Dermis microvascular lymphatic vessel endothelial cell (primary cell): ENCODE data around the gene EBLN2. TPM values are rescaled to one million over a fixed set of nuclear protein-coding genes. Genes with fewer than 3 reads are reported as not detected.
A peak's percentile ranks its signal among the peaks of the same experiment; 100 is the strongest.
"Not testable (repeated sequence)": the region's sequence is repeated elsewhere in the genome, so short reads cannot be mapped to it uniquely, and the experiment has no call there.

Experiments
- DNase-seq, 2 donors: peaks; one replicate each; pipeline versions ENCODE4 v3.0.0 to v3.0.0-alpha.2; 2010; ENCODE audit warnings: low read depth in 2 of 2
- total RNA-seq: library from RNA; depleted of rRNA; stranded (reverse); fragments of >200 nt; gene quantifications from 2 replicates; pipeline ENCODE4 v1.2.1, GENCODE V29; 2014

The EBLN2 gene
- total RNA-seq, 1 donor from 2014 or later = 3.0 TPM

- no peak for DNase-seq
These were observed 1.1 kb upstream of the EBLN2 start for GRCh38 chr3:73060302-73060723.

GRCh38 chr3:73066243-73066642, 4.8 kb downstream of the EBLN2 start:
- not testable (repeated sequence) for DNase-seq

- DNase-seq = no peak
These were observed 7.0 kb downstream of the EBLN2 start for GRCh38 chr3:73068419-73068818.

- DNase-seq = no peak
These were observed 7.7 kb downstream of the EBLN2 start for GRCh38 chr3:73069187-73069586.

- no peak for DNase-seq
These were observed 8.5 kb downstream of the EBLN2 start for GRCh38 chr3:73069775-73070444.

- DNase-seq = no peak
These were observed 9.5 kb downstream of the EBLN2 start for GRCh38 chr3:73070675-73071575.

GRCh38 chr3:73071952-73072351, 10.5 kb downstream of the EBLN2 start:
- no peak for DNase-seq

- DNase-seq = no peak
These were observed 11.2 kb downstream of the EBLN2 start for GRCh38 chr3:73072634-73073033.

GRCh38 chr3:73073091-73073707, 11.7 kb downstream of the EBLN2 start:
- DNase-seq = no peak

GRCh38 chr3:73074781-73075180, 13.3 kb downstream of the EBLN2 start:
- no peak for DNase-seq

GRCh38 chr3:73080216-73080966, 18.9 kb downstream of the EBLN2 start:
- no peak for DNase-seq

GRCh38 chr3:73081140-73081539, 19.7 kb downstream of the EBLN2 start:
- no peak for DNase-seq

- DNase-seq = no peak
These were observed 22.7 kb downstream of the EBLN2 start for GRCh38 chr3:73084170-73084569.

GRCh38 chr3:73086071-73086494, 24.6 kb downstream of the EBLN2 start:
- peak; percentile 21 to 44 for DNase-seq

GRCh38 chr3:73094129-73094528, 32.7 kb downstream of the EBLN2 start:
- DNase-seq = peak in 1 of 2 donors; percentile 4

GRCh38 chr3:73094951-73095350, 33.5 kb downstream of the EBLN2 start:
- no peak for DNase-seq

- DNase-seq = no peak
These were observed 34.7 kb downstream of the EBLN2 start for GRCh38 chr3:73096169-73096568.

GRCh38 chr3:73098026-73098425, 36.6 kb downstream of the EBLN2 start:
- DNase-seq = no peak

- no peak for DNase-seq
These were observed 37.4 kb downstream of the EBLN2 start for GRCh38 chr3:73098873-73099272.

GRCh38 chr3:73100741-73101559, 39.5 kb downstream of the EBLN2 start:
- DNase-seq = peak; percentile 56 to 72

GRCh38 chr3:73101881-73102280, 40.4 kb downstream of the EBLN2 start:
- no peak for DNase-seq
